Heart left ventricle (tissue), 16 donors: ENCODE results near the gene SUPT20HL2. TPM values are rescaled to one million over a fixed set of nuclear protein-coding genes. Genes with fewer than 3 reads are reported as not detected.
A peak's percentile ranks its signal among the peaks of the same experiment; 100 is the strongest.

Experiments
- ATAC-seq, 4 donors: fragments of 200-7000 bp; cut with Tn5 transposase; one replicate each; pipeline ENCODE4 v1.9.1; 2020 to 2022; ENCODE audit warnings: moderate library complexity in 4 of 4, mild to moderate bottlenecking in 3 of 4, moderate number of reproducible peaks in 1 of 4
- DNase-seq, 5 donors: peaks; one replicate each; pipeline ENCODE4 v3.0.0-alpha.2; 2020
- H3K27ac ChIP-seq, 12 donors: fragments of 200-600 bp; sonication (generic) in 4 of 12; one replicate each; pipeline versions ENCODE4 v1.5.0 to v1.8.0; 2016 to 2022; ENCODE audit warnings: mild to moderate bottlenecking in 2 of 12
- H3K27me3 ChIP-seq, 9 donors: fragments of 200-600 bp; sonication (generic) in 2 of 9; one replicate each; pipeline versions ENCODE4 v1.5.1 to v1.8.0; 2016 to 2022; ENCODE audit warnings: mild to moderate bottlenecking in 3 of 9
- H3K36me3 ChIP-seq, 9 donors: fragments of 200-600 bp; sonication (generic) in 2 of 9; one replicate each; pipeline versions ENCODE4 v1.5.0 to v1.8.0; 2018 to 2022; ENCODE audit warnings: mild to moderate bottlenecking in 2 of 9
- H3K4me1 ChIP-seq, 12 donors: fragments of 200-600 bp; sonication (generic) in 4 of 12; one replicate each; pipeline versions ENCODE4 v1.5.0 to v1.8.0; 2016 to 2022; ENCODE audit warnings: mild to moderate bottlenecking in 3 of 12
- H3K4me3 ChIP-seq, 12 donors: fragments of 200-600 bp; sonication (generic) in 4 of 12; one replicate each; pipeline versions ENCODE4 v1.5.0 to v1.8.0; 2017 to 2022; ENCODE audit warnings: mild to moderate bottlenecking in 9 of 12, moderate library complexity in 4 of 12
- H3K9me3 ChIP-seq, 12 donors: fragments of 200-600 bp; sonication (generic) in 4 of 12; one replicate each; pipeline versions ENCODE4 v1.5.0 to v1.8.0; 2016 to 2022; ENCODE audit warnings: mild to moderate bottlenecking in 1 of 12
- POLR2A ChIP-seq, 2 donors: fragments of 450-650 bp; IDR thresholded peaks; one replicate each; pipeline ENCODE4 v1.6.1; 2017; ENCODE audit warnings: antibody characterized with exemption in 2 of 2, mild to moderate bottlenecking in 2 of 2, moderate library complexity in 2 of 2
- WGBS, 4 donors: extraction: QIAGEN DNeasy Blood & Tissue Kit in 2 of 4; methylation state at CpG; one replicate each; pipeline versions ENCODE4 v1.1.5 to v1.1.7; 2013 to 2018; 5-methylcytosine and 5-hydroxymethylcytosine counted together
- intact Hi-C, 10 donors: fragments of 100-400 bp; cut with DNase I; formaldehyde crosslinking; loops; one replicate each; pipeline versions ENCODE4 v1.11.1 to v1.14.2; 2022
- polyA plus RNA-seq, 2 donors: library from polyadenylated mRNA; stranded (reverse); fragments of 200-250 nt; gene quantifications; one replicate each; pipeline ENCODE4 v1.2.3, GENCODE V29; 2013
- total RNA-seq, 9 donors: library from RNA; depleted of rRNA in 2 of 9; stranded (reverse); fragments of >200 nt in 2 of 9; fragmentation: NEBNext Ultra II Directional in 3 of 9; extraction: Animal tissue kit (Norgen Biotek cat#: 25700) in 3 of 9; gene quantifications; one replicate each; pipeline versions ENCODE4 v1.1.0 to v1.2.4, GENCODE V29; 2016 to 2023
- TF ChIP-seq, protein P1 (sequence below), 12 donors: fragments of 200-600 bp; sonication (generic) in 4 of 12; IDR thresholded peaks; one replicate each; pipeline versions ENCODE4 v1.5.0 to v1.8.0; 2018 to 2022; ENCODE audit warnings: antibody characterized with exemption in 12 of 12, mild to moderate bottlenecking in 5 of 12
- donor health status: ischemic (EF 13 %, LVEDD 7.1; RV severe dilation, severe dysfunction).
- donor health status: healthy with polysubstance abuse.
- donor health status: DM: no; HTN: yes; CAD: no.
- donor health status: DM: no; HTN: no; CAD: no.
- donor health status: ischemic (EF 25% LVEDD 6.9; RV normal size, moderate dysfunction).
- donor health status: ischemic (EF 25% LVEDD 5.7; RV mildly dilated, moderate dysfunction).
- donor health status: healthy.
- donor health status: DM: yes; HTN: yes; CAD: no.
- donor health status: ischemic (EF 35%, LVEDD 5.7; RV mildly dilated, moderate dysfunction).
- donor health status: nonischemic (EF 11% LVEDD 7.7; RV severe dilation, severe dysfunction).
- donor health status: DM: yes; HTN: yes; CAD: no.
- donor health status: PGD.
- donor health status: ischemic (EF 29% LVEDD 5.4; RV normal size, mild dysfunction).
- donor health status: nonischemic (EF 23%, LVEDD 6.1; RV moderate dilation, normal function).

The SUPT20HL2 gene
- total and polyA plus RNA-seq, 11 donors: 0.22 TPM; not detected in 10

DNA sequence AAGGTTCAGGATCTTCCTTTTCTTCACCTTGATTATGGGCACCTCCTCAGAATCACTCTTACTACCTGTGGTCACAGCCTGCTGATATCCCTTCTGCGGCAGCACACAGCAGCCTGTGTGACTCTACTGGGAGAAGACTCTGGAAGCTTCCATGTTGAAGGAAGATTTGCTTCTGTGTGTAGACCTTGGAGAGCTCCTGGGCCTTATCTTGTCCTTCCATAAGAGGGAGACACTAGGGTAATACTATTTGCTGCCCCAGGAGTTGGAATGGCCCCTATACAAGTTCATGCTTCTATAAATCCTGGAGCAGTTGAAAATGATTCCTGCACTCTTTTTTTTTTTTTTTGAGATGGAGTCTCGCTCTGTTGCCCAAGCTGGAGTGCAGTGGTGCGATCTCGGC is 36.3 kb upstream of the SUPT20HL2 start:
- ATAC-seq (no peak), DNase-seq (no peak)
- H3K27ac ChIP-seq: no peak overlapping the region
- H3K27me3 ChIP-seq: peaks cover 0 to 14% (median 0%) of the 10 kb centered on the region in 9 donors
- WGBS, 4 donors: 90 to 98% (median 96%) methylated on average over 4 of the region's 4 CpGs
- intact Hi-C loops: no loop called here
- no peaks in the 10 kb centered on the region for H3K9me3 ChIP-seq
- TF ChIP-seq, protein P1, sequence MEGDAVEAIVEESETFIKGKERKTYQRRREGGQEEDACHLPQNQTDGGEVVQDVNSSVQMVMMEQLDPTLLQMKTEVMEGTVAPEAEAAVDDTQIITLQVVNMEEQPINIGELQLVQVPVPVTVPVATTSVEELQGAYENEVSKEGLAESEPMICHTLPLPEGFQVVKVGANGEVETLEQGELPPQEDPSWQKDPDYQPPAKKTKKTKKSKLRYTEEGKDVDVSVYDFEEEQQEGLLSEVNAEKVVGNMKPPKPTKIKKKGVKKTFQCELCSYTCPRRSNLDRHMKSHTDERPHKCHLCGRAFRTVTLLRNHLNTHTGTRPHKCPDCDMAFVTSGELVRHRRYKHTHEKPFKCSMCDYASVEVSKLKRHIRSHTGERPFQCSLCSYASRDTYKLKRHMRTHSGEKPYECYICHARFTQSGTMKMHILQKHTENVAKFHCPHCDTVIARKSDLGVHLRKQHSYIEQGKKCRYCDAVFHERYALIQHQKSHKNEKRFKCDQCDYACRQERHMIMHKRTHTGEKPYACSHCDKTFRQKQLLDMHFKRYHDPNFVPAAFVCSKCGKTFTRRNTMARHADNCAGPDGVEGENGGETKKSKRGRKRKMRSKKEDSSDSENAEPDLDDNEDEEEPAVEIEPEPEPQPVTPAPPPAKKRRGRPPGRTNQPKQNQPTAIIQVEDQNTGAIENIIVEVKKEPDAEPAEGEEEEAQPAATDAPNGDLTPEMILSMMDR (IDR thresholded peaks at IDR 0.05): no peak
- TF ChIP-seq POLR2A (IDR thresholded peaks at IDR 0.05): no peak
- no peak overlapping the region for H3K4me3 ChIP-seq
- H3K36me3 ChIP-seq: no peaks in the 10 kb centered on the region
- peaks cover 0 to 7% (median 0%) of the 10 kb centered on the region in 12 donors for H3K4me1 ChIP-seq

DNA sequence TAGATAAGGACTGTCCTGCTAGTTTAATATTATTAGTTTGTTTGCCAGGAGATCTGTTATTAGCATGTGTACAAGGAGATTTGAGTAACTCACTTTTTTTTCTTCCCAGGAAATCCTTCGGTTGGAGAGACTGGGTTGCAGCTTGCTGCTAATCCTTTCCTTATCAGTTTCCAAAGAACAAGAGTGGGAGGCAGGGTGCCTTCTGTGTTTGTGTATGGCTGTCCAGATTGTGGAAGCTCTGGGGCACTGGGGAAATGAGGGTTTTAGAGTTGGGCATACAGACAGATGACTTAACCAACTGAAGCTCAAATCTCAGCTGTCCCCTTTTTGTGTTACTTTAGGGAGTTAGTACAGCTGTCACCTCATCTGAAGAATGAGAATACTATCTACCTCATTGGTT is 34.0 kb upstream of the SUPT20HL2 start:
- 11 to 33% (median 22%) methylated on average over 1 of the region's 1 CpG for WGBS, 4 donors
- intact Hi-C loops: no loop called here
- no peak overlapping the region for H3K27ac ChIP-seq
- ATAC-seq: peak in 1 of 4 donors; percentile 51
- H3K27me3 ChIP-seq: peaks cover 0 to 23% (median 0%) of the 10 kb centered on the region in 9 donors
- H3K4me3 ChIP-seq: no peak overlapping the region
- H3K4me1 ChIP-seq: peaks cover 0 to 7% (median 0%) of the 10 kb centered on the region in 12 donors
- H3K36me3 ChIP-seq: no peaks in the 10 kb centered on the region
- H3K9me3 ChIP-seq: no peaks in the 10 kb centered on the region
- TF ChIP-seq, protein P1 (IDR thresholded peaks at IDR 0.05): no peak
- no peak for TF ChIP-seq POLR2A (IDR thresholded peaks at IDR 0.05)
- DNase-seq: no peak

DNA sequence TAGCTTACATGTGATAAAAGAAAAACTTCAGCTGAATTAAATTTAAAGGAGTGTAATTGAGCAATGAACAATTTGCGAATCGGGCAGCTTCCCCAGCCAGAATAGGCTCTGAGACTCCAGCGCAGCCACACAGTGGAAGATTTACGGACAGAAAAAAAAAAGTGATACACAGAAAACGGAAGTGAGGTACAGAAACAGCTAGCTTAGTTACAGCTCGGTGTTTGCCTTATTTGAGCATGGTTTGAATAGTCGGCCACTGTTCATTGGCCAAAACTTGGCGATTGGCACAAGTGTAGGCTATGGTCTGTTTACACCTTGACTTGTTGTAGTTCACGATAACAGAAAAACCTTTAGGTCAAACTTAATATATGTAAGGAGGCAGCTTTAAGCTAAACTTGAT is 29.9 kb upstream of the SUPT20HL2 start:
- Histone ChIP-seq H3K4me3 (no peak overlapping the region), H3K27me3 (peaks cover 0 to 39% (median 0%) of the 10 kb centered on the region in 9 donors), H3K27ac (no peak overlapping the region), H3K36me3 (no peaks in the 10 kb centered on the region), H3K4me1 (peaks cover 0 to 7% (median 0%) of the 10 kb centered on the region in 12 donors), H3K9me3 (no peaks in the 10 kb centered on the region)
- DNase-seq (no peak), ATAC-seq (no peak)
- TF ChIP-seq, protein P1 (IDR thresholded peaks at IDR 0.05): no peak
- no peak for TF ChIP-seq POLR2A (IDR thresholded peaks at IDR 0.05)
- 80 to 86% (median 82%) methylated on average over 9 of the region's 9 CpGs for WGBS, 4 donors
- intact Hi-C loops: no loop called here

DNA sequence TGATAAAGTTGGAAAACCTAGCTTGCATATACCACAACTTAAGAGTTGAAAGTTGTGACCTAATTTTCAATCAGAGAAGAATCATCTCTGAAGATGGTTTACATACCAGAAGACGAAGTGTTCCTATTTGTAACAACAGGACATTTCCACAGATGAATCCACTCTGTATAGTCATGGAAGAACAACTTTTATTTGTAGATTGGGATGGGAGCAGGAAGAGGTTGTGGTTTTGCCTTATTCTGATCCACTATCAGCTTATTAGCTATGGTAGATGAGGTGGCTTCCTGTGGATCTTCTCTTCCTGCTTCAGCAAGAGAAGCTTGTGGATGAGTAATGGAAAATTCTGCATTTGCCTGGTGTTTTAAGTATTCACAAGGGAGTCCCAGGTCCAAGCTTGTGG is 27.9 kb upstream of the SUPT20HL2 start:
- ATAC-seq (no peak), DNase-seq (no peak)
- Histone ChIP-seq H3K36me3 (no peaks in the 10 kb centered on the region), H3K27me3 (peaks cover 0 to 38% (median 0%) of the 10 kb centered on the region in 9 donors), H3K4me1 (no peaks in the 10 kb centered on the region), H3K4me3 (no peak overlapping the region), H3K27ac (no peak overlapping the region), H3K9me3 (no peaks in the 10 kb centered on the region)
- WGBS, 4 donors: 66 to 87% (median 77%) methylated on average over 1 of the region's 1 CpG
- TF ChIP-seq POLR2A (IDR thresholded peaks at IDR 0.05): no peak
- TF ChIP-seq, protein P1 (IDR thresholded peaks at IDR 0.05): no peak
- intact Hi-C loops: no loop called here
